Adrenal gland (tissue), 19 donors: ENCODE data around the gene ZYG11B. TPM values are rescaled to one million over a fixed set of nuclear protein-coding genes. Genes with fewer than 3 reads are reported as not detected.

Experiments used
- DNase-seq, 7 donors: peaks; one replicate each; pipeline ENCODE4 v3.0.0-alpha.2; 2019 to 2020
- H3K27ac ChIP-seq, 5 donors: fragments of 200-600 bp; sonication (generic) in 4 of 5; 1 replicate in 3 of 5; 2 replicates in 2 of 5; pipeline versions ENCODE4 v1.5.1 to v1.8.0; 2016 to 2020; ENCODE audit warnings: mild to moderate bottlenecking in 1 of 5
- H3K27me3 ChIP-seq: fragments of 200-600 bp; 2 replicates; pipeline ENCODE4 v1.8.0; 2021
- H3K36me3 ChIP-seq, 2 donors: fragments of 200-600 bp; replicated peaks in 1 of 2; 1 replicate in 1 of 2; 2 replicates in 1 of 2; pipeline versions ENCODE4 v1.5.1 to v1.8.0; 2018 to 2022
- H3K4me1 ChIP-seq, 2 donors: fragments of 200-600 bp; replicated peaks in 1 of 2; 1 replicate in 1 of 2; 2 replicates in 1 of 2; pipeline versions ENCODE4 v1.5.1 to v1.8.0; 2018 to 2021
- H3K4me3 ChIP-seq, 4 donors: fragments of 200-600 bp; sonication (generic) in 3 of 4; one replicate each; pipeline ENCODE4 v1.5.1; 2016 to 2018
- H3K9me3 ChIP-seq, 3 donors: fragments of 200-600 bp; sonication (generic) in 1 of 3; replicated peaks in 1 of 3; 1 replicate in 2 of 3; 2 replicates in 1 of 3; pipeline versions ENCODE4 v1.5.1 to v1.8.0; 2016 to 2021
- POLR2A ChIP-seq, 2 donors: fragments of 450-650 bp; IDR thresholded peaks; one replicate each; pipeline ENCODE4 v1.6.1; 2017; ENCODE audit warnings: antibody characterized with exemption in 2 of 2, mild to moderate bottlenecking in 2 of 2, moderate library complexity in 1 of 2
- WGBS, 4 donors: extraction: QIAGEN DNeasy Blood & Tissue Kit in 2 of 4; methylation state at CpG; one replicate each; pipeline versions ENCODE4 v1.1.5 to v1.1.7; 2013 to 2017; 5-methylcytosine and 5-hydroxymethylcytosine counted together
- intact Hi-C, 2 donors: fragments of 100-400 bp; cut with DNase I; formaldehyde crosslinking; loops; one replicate each; pipeline versions ENCODE4 v1.14.1 to v1.15.0; 2022 to 2023
- long read RNA-seq, 10 donors: library from polyadenylated mRNA in 3 of 10; unstranded in 2 of 10; stranded (forward) in 1 of 10; transcript quantifications; one replicate each; pipeline ENCODE4 v2.0.0 and lab custom pipeline, GENCODE V29; 2021 to 2026
- polyA plus RNA-seq, 3 donors: library from polyadenylated mRNA; stranded (reverse); fragments of 200-250 nt in 2 of 3; fragments of 350-450 nt in 1 of 3; fragmentation: Illumina TruSeq in 1 of 3; extraction: RNeasy Lipid Tissue Mini Kit (QIAGEN cat#74804) in 1 of 3; gene quantifications; one replicate each; pipeline ENCODE4 v1.2.3, GENCODE V29; 2013 to 2014
- total RNA-seq, 9 donors: library from RNA; depleted of rRNA in 4 of 9; stranded (reverse); fragments of >200 nt in 4 of 9; fragments of 120-200 nt in 1 of 9; fragmentation: NEBNext Ultra II Directional in 1 of 9; extraction: Animal tissue kit (Norgen Biotek cat#: 25700) in 1 of 9; gene quantifications; one replicate each; pipeline versions ENCODE4 v1.1.0 to v1.2.4, GENCODE V29; 2013 to 2023
- TF ChIP-seq, protein P1 (sequence below), 6 experiments: fragments of 450-650 bp in 4 of 6; fragments of 200-600 bp in 2 of 6; sonication (generic) in 1 of 6; IDR thresholded peaks; 1 replicate in 5 of 6; 2 replicates in 1 of 6; pipeline versions ENCODE4 v1.5.1 to v1.8.0; 2016 to 2021; ENCODE audit warnings: antibody characterized with exemption in 6 of 6, mild to moderate bottlenecking in 2 of 6, moderate library complexity in 1 of 6
- donor health status: healthy with polysubstance abuse.
- donor health status: Bipolar disorder and iron deficiency.
- donor health status: DM: yes; HTN: yes; CAD: no.
- donor health status: DM: no; HTN: no; CAD: no.
- donor health status: DM: no; HTN: no; CAD: no.
- donor health status: DM: yes; HTN: yes; CAD: no.

Gene ZYG11B
- 10 to 100 TPM; 32.6 to 63.5 (median 40.6) TPM for total RNA-seq
- 10 to 100 TPM in 2 of 3 donors, 1 to 10 TPM in 1; 4.5 to 22.4 (median 11.7) TPM for polyA plus RNA-seq
- long read RNA-seq, donor 1, full-length matches to known transcripts = 2 of 2 reads
- long read RNA-seq, donor 1, partial matches to known transcripts = 0 of 2 reads
- long read RNA-seq, donor 1, other reads (novel, unspliced or antisense) = 0 of 2 reads
- long read RNA-seq, donor 2, full-length matches to known transcripts = 3 of 3 reads
- long read RNA-seq, donor 2, partial matches to known transcripts = 0 of 3 reads
- long read RNA-seq, donor 2, other reads (novel, unspliced or antisense) = 0 of 3 reads
- long read RNA-seq, donor 3, full-length matches to known transcripts = 2 of 2 reads
- long read RNA-seq, donor 3, partial matches to known transcripts = 0 of 2 reads
- long read RNA-seq, donor 3, other reads (novel, unspliced or antisense) = 0 of 2 reads
- long read RNA-seq, donor 4, full-length matches to known transcripts = 1 of 6 reads
- long read RNA-seq, donor 4, partial matches to known transcripts = 0 of 6 reads
- long read RNA-seq, donor 4, other reads (novel, unspliced or antisense) = 5 of 6 reads
- long read RNA-seq, donor 5, full-length matches to known transcripts = 1 of 7 reads
- long read RNA-seq, donor 5, partial matches to known transcripts = 2 of 7 reads
- long read RNA-seq, donor 5, other reads (novel, unspliced or antisense) = 4 of 7 reads
- long read RNA-seq, donor 6, partial matches to known transcripts = 0 of 3 reads
- long read RNA-seq, donor 6, other reads (novel, unspliced or antisense) = 3 of 3 reads
- long read RNA-seq, donor 7, full-length matches to known transcripts = 2 of 2 reads
- long read RNA-seq, donor 7, partial matches to known transcripts = 0 of 2 reads
- long read RNA-seq, donor 7, other reads (novel, unspliced or antisense) = 0 of 2 reads
- long read RNA-seq, donor 8, full-length matches to known transcripts = 6 of 170 reads
- long read RNA-seq, donor 8, partial matches to known transcripts = 164 of 170 reads
- long read RNA-seq, donor 8, other reads (novel, unspliced or antisense) = 0 of 170 reads
- long read RNA-seq, donor 9, full-length matches to known transcripts = 3 of 48 reads
- long read RNA-seq, donor 9, partial matches to known transcripts = 33 of 48 reads
- long read RNA-seq, donor 9, other reads (novel, unspliced or antisense) = 12 of 48 reads
- long read RNA-seq, donor 10, full-length matches to known transcripts = 3 of 124 reads
- long read RNA-seq, donor 10, partial matches to known transcripts = 121 of 124 reads
- long read RNA-seq, donor 10, other reads (novel, unspliced or antisense) = 0 of 124 reads

DNA sequence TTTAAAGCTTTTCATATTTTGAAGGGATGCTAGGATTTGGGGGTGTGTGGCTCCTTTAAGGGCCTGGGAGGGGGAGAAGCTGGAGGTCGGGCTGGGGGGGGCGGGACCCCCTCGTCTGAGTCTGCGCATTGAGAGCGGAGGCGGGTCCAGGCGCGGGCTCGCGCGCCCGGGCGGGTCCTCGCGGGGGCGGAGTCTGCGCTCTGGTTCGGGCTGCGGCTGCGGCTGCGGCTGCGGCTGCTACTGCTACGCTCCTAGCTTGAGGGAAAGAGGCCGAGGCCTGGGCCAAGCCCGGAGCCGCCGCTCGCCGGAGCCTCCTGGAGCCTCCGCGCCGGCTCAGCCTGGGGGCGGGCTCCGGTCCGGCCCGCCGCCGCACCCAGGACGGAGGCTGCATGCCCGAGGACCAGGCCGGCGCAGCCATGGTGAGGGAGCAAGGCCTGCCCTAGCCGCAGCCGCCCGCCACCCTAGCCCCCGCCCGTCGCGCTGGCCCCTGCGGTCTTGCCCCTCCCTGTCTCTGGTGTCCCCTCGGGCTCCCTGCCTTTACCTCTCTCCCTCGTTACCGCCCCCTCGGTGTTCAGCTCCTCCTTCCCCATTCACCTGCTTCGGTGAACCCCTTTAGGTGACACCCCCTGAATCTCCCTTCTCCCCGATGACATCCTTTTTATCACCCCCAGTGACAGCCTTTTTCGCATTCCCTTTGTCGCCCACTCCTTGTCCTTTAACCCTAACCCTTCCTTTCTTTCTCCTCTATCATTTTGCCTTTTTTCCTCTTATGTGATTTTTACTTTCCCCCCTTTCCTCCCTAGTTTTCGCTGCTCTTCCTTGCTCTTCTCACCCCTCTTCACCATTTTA, at the start of gene ZYG11B:
Gene ZYG11B, plus strand, starts transcription at position 189 of the 849 bp plus-strand sequence. Its CDS starts 201 bp downstream, at position 390.
- intact Hi-C loops = no loop called here
- DNase-seq = peak; percentile 88 to 95 (median 91)
- Histone ChIP-seq H3K9me3 (no peaks in the 10 kb centered on the region), H3K4me3 (peak within 1 kb of the TSS; percentile 64 to 96 (median 78)), H3K27ac (peak within 1 kb of the TSS; percentile 31 to 95 (median 89)), H3K4me1 (peaks cover 10 to 27% of the 10 kb centered on the region in 2 donors), H3K27me3 (no peaks in the 10 kb centered on the region), H3K36me3 (no peaks in the 10 kb centered on the region)
- TF ChIP-seq, protein P1, sequence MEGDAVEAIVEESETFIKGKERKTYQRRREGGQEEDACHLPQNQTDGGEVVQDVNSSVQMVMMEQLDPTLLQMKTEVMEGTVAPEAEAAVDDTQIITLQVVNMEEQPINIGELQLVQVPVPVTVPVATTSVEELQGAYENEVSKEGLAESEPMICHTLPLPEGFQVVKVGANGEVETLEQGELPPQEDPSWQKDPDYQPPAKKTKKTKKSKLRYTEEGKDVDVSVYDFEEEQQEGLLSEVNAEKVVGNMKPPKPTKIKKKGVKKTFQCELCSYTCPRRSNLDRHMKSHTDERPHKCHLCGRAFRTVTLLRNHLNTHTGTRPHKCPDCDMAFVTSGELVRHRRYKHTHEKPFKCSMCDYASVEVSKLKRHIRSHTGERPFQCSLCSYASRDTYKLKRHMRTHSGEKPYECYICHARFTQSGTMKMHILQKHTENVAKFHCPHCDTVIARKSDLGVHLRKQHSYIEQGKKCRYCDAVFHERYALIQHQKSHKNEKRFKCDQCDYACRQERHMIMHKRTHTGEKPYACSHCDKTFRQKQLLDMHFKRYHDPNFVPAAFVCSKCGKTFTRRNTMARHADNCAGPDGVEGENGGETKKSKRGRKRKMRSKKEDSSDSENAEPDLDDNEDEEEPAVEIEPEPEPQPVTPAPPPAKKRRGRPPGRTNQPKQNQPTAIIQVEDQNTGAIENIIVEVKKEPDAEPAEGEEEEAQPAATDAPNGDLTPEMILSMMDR (IDR thresholded peaks at IDR 0.05) = no peak
- TF ChIP-seq POLR2A (IDR thresholded peaks at IDR 0.05) = peak; percentile 77 to 92
- 1 to 2% (median 1%) methylated on average over 12 to 58 of the region's 59 CpGs for WGBS, 4 donors

DNA sequence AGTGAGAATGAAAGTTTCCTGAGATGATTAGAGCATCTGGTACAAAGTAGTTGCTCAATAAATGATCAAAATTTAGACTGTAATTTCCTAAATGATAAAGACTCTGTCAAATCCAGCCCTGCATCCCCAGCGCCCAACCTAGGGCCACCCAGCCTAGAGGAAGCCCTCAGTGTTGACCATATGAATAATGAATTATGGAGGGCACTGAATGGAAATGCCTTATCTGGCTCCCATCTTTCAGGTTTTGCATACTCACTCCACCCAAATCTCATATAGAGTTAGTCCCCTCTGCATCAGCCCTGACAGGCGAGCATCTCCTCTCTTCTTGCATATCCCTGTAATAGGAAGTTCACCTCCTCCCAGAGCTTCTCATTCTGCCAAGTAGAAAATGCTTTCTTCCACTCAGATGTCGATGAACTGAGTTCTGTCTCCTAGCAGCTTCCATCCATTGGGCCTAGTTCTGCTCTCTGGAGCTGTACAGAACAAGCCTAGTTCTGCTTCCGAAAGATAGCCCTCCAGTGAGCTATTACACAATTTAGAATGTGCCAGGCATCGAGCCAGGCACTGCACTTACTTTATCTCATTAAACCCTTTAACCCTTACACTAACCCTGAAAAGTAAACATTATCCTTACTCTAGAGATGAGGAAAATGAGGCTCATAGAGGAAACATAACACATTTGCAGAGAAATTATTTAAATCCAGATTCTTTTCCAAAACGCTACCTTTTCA, 49.0 kb upstream of the ZYG11B start:
- peak in 6 of 7 donors; percentile 41 to 84 (median 54) for DNase-seq
- H3K4me3 ChIP-seq = no peak overlapping the region
- WGBS, 4 donors = 50 to 76% (median 58%) methylated on average over 6 of the region's 6 CpGs
- peak overlapping the region in 2 of 5 donors; percentile 48 to 61 for H3K27ac ChIP-seq
- TF ChIP-seq POLR2A (IDR thresholded peaks at IDR 0.05) = no peak
- TF ChIP-seq, protein P1 (IDR thresholded peaks at IDR 0.05) = no peak
- no peaks in the 10 kb centered on the region for H3K9me3 ChIP-seq
- no peaks in the 10 kb centered on the region for H3K27me3 ChIP-seq
- no peaks in the 10 kb centered on the region for H3K36me3 ChIP-seq
- intact Hi-C loops = no loop called here
- peaks cover 0 to 18% of the 10 kb centered on the region in 2 donors for H3K4me1 ChIP-seq

DNA sequence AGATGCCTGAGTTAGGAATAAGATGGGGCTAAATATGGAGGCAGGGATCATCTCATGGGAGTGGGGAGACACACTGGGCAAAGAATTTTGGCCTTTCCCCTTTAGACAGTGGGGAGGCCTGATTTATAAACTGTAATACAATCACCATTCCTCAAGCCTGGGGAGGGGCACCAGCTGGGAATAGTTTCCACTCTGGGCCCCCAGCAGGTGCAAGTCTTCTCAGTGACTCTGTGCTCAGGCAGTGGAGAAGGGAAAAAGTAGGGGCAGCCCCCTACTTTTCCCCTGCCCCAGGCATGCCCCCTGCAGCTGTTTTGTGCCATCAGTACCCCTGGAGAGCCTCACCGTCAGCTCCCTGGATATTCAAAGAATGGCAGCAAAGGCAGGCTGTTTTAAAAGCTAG, 47.2 kb upstream of the ZYG11B start:
- H3K36me3 ChIP-seq = no peaks in the 10 kb centered on the region
- WGBS, 4 donors = 86 to 100% (median 94%) methylated on average over 1 of the region's 1 CpG
- no peak for TF ChIP-seq POLR2A (IDR thresholded peaks at IDR 0.05)
- H3K9me3 ChIP-seq = no peaks in the 10 kb centered on the region
- no peaks in the 10 kb centered on the region for H3K27me3 ChIP-seq
- peaks cover 0 to 18% of the 10 kb centered on the region in 2 donors for H3K4me1 ChIP-seq
- intact Hi-C loops = no loop called here
- H3K27ac ChIP-seq = no peak overlapping the region
- no peak overlapping the region for H3K4me3 ChIP-seq
- DNase-seq = no peak
